ENCODE measurements around the gene CMKLR1. TPM values are rescaled to one million over a fixed set of nuclear protein-coding genes. Genes with fewer than 3 reads are reported as not detected.

CMKLR1 gene
- total and polyA plus RNA-seq, 2 donors (not counting 1 experiment from before 2014, with no cell fraction given), result 0.82 TPM; not detected in 1

GRCh38 chr12:108360057-108360456, 20.9 kb upstream of the CMKLR1 start:
- Histone ChIP-seq H4K20me1 (ENCODE audit: control insufficient read depth, extremely low read depth, insufficient read depth, low read length) (no peaks in the 10 kb centered on the region), H3K27me3 (ENCODE audit: control insufficient read depth, insufficient read depth, low read length) (no peaks in the 10 kb centered on the region), H3K27ac (ENCODE audit: insufficient read depth, low read length) (no peak overlapping the region), H3K9me3 (ENCODE audit: control insufficient read depth, insufficient read depth, low read depth, low read length) (no peaks in the 10 kb centered on the region), H3K4me2 (ENCODE audit: extremely low read depth, insufficient read depth, low read length) (no peak overlapping the region), H3K4me3 (replicated peaks in 1 of 4; ENCODE audit: control extremely low read depth in 1 of 4, insufficient read depth in 1 of 4, low read depth in 3 of 4, low read length in 4 of 4) (no peak overlapping the region), H3K36me3 (ENCODE audit: control insufficient read depth, insufficient read depth, low read length) (no peaks in the 10 kb centered on the region), H3K9ac (ENCODE audit: insufficient read depth, low read length) (no peak overlapping the region), H3K79me2 (ENCODE audit: control insufficient read depth, insufficient read depth, low read length) (no peaks in the 10 kb centered on the region), H2AFZ (ENCODE audit: low read length) (no peak overlapping the region), H3K4me1 (ENCODE audit: control insufficient read depth, extremely low read depth, insufficient read depth, low read length) (no peaks in the 10 kb centered on the region)
- DNase-seq (ENCODE audit: low read depth in 2 of 2), result no peak
- no peak for TF ChIP-seq CTCF (conservative IDR thresholded peaks at IDR 0.05 in 1 of 2, IDR thresholded peaks at IDR 0.05 in 1 of 2; ENCODE audit: low read depth in 1 of 2, low read length in 2 of 2)
- TF ChIP-seq EZH2 (IDR thresholded peaks at IDR 0.05; ENCODE audit: low read length, missing control alignments), result no peak

GRCh38 chr12:108358580-108358965, 19.5 kb upstream of the CMKLR1 start:
- H3K27ac ChIP-seq (ENCODE audit: insufficient read depth, low read length), result no peak overlapping the region
- no peaks in the 10 kb centered on the region for H3K36me3 ChIP-seq (ENCODE audit: control insufficient read depth, insufficient read depth, low read length)
- no peaks in the 10 kb centered on the region for H3K9me3 ChIP-seq (ENCODE audit: control insufficient read depth, insufficient read depth, low read depth, low read length)
- no peak overlapping the region for H2AFZ ChIP-seq (ENCODE audit: low read length)
- DNase-seq (ENCODE audit: low read depth in 2 of 2), result peak in 1 of 2 donors; percentile 32
- no peaks in the 10 kb centered on the region for H3K27me3 ChIP-seq (ENCODE audit: control insufficient read depth, insufficient read depth, low read length)
- no peaks in the 10 kb centered on the region for H3K79me2 ChIP-seq (ENCODE audit: control insufficient read depth, insufficient read depth, low read length)
- no peak overlapping the region for H3K9ac ChIP-seq (ENCODE audit: insufficient read depth, low read length)
- no peaks in the 10 kb centered on the region for H3K4me1 ChIP-seq (ENCODE audit: control insufficient read depth, extremely low read depth, insufficient read depth, low read length)
- TF ChIP-seq CTCF (conservative IDR thresholded peaks at IDR 0.05 in 1 of 2, IDR thresholded peaks at IDR 0.05 in 1 of 2; ENCODE audit: low read depth in 1 of 2, low read length in 2 of 2) (no peak), EZH2 (IDR thresholded peaks at IDR 0.05; ENCODE audit: low read length, missing control alignments) (no peak)
- no peaks in the 10 kb centered on the region for H4K20me1 ChIP-seq (ENCODE audit: control insufficient read depth, extremely low read depth, insufficient read depth, low read length)
- H3K4me2 ChIP-seq (ENCODE audit: extremely low read depth, insufficient read depth, low read length), result no peak overlapping the region
- H3K4me3 ChIP-seq (replicated peaks in 1 of 4; ENCODE audit: control extremely low read depth in 1 of 4, insufficient read depth in 1 of 4, low read depth in 3 of 4, low read length in 4 of 4), result no peak overlapping the region

GRCh38 chr12:108357834-108358579, 18.9 kb upstream of the CMKLR1 start:
- Histone ChIP-seq H3K36me3 (ENCODE audit: control insufficient read depth, insufficient read depth, low read length) (no peaks in the 10 kb centered on the region), H3K4me1 (ENCODE audit: control insufficient read depth, extremely low read depth, insufficient read depth, low read length) (no peaks in the 10 kb centered on the region), H4K20me1 (ENCODE audit: control insufficient read depth, extremely low read depth, insufficient read depth, low read length) (no peaks in the 10 kb centered on the region), H3K4me3 (replicated peaks in 1 of 4; ENCODE audit: control extremely low read depth in 1 of 4, insufficient read depth in 1 of 4, low read depth in 3 of 4, low read length in 4 of 4) (no peak overlapping the region), H3K4me2 (ENCODE audit: extremely low read depth, insufficient read depth, low read length) (no peak overlapping the region), H3K9me3 (ENCODE audit: control insufficient read depth, insufficient read depth, low read depth, low read length) (no peaks in the 10 kb centered on the region), H3K27me3 (ENCODE audit: control insufficient read depth, insufficient read depth, low read length) (no peaks in the 10 kb centered on the region), H3K79me2 (ENCODE audit: control insufficient read depth, insufficient read depth, low read length) (no peaks in the 10 kb centered on the region), H3K27ac (ENCODE audit: insufficient read depth, low read length) (no peak overlapping the region), H3K9ac (ENCODE audit: insufficient read depth, low read length) (no peak overlapping the region), H2AFZ (ENCODE audit: low read length) (no peak overlapping the region)
- no peak for DNase-seq (ENCODE audit: low read depth in 2 of 2)
- TF ChIP-seq CTCF (conservative IDR thresholded peaks at IDR 0.05 in 1 of 2, IDR thresholded peaks at IDR 0.05 in 1 of 2; ENCODE audit: low read depth in 1 of 2, low read length in 2 of 2) (no peak), EZH2 (IDR thresholded peaks at IDR 0.05; ENCODE audit: low read length, missing control alignments) (no peak)

All from fibroblast of lung (primary cell).